ENCODE data around the gene MAGI2.

MAGI2 gene

DNA sequence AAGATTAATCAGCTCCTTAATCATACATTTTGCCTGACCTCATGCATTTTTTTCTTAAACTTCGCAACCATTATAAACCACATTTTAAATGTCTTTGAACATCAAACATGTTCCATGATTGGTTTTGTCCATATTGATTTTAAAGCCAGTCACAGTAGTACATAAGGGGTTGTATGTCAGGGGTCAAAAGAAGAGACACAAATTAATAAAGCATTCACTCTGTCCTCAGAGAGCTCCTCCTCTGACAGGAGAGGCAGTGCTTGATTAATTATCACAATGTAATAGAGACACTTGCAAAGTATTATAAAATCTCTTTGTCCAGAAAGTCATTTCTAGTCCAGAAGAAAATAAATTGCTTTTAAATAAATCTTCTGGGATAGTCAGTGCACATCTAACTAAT lies 195.5 kb downstream of the MAGI2 start:
- no peak for DNase-seq (ENCODE audit: low spot score)

DNA sequence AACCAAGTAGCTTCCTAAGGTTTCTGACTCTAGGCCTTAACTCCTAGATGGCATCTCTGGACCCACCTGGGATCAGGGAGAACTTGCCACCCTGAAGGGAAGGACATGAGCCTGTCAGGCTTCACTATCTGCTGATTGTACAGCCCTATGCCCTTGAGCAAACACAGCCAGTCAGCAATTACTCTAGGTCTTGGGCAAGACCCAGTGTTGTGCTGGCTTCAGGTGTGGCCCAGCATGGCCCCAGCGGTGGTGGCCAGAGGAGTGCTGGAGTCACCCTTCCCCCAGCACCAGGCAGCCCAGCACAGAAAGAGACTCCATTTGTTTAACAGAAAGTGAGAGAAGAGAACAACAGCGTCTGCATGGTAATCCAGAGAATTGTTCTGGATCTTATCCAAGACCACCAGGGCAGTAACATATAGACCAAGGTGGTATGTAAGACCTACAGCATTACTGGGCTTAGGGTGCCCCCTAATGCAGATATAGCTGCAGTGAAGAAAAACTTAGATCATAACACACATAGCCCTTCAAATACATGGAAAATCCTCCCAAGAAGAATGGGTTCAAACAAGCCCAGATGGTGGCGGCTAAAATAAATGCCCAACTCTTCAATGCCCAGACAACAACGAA lies 207.7 kb downstream of the MAGI2 start:
- no peak for DNase-seq (ENCODE audit: low spot score)

DNA sequence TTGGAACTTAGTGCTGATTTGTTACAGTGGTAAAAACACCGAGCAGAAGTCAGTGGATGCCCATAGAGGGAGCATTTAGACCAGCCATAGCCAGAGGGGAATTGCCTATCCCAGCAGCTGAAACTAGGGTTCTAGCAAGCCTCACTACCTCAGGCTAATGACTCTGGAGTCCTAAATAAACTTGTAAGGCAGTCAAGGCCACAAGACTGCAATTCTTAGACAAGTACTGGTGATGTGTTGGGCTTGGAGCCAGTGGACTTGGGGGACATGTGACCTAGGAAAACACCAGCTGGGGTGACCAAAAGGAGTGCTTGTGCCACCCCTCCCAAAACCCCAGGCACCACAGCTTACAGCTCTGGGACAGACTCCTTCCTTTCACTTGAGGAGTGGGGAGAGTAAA lies 209.0 kb downstream of the MAGI2 start:
- DNase-seq (ENCODE audit: low spot score): no peak

DNA sequence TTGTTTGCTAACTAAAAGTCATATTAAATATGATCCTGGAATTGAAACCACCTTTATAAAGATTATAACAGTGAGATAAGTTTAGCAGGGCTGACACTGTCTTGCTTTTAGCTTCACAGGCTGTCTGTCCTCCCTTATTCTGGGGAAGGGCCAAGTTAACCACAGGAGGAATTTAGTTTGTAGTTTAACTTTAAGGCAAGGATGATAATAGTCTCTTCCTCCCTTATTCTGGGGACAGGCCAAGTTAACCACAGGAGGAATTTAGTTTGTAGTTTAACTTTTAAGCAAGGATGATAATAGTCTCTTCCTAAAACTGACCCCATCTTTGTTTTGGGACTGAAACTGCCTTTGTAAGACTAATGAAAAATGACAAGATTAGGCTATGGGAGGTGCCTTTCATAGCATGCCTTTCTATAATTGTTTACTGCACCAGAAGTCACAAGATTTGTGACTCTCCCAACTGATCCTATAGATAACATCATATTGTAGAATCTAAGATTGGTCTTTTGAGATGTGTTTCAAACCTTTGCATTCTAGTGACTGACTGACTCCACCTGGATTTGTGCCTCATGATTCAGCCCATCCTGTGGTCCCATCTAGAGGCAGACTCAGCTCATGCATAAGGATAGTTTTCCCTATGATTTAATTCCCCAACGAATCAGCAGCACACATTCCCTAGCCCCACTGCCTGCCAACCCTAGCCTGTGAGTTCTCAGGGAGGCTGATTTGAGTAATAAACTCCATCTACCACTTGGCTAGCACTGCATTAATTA lies 212.0 kb downstream of the MAGI2 start:
- no peak for DNase-seq (ENCODE audit: low spot score)

DNA sequence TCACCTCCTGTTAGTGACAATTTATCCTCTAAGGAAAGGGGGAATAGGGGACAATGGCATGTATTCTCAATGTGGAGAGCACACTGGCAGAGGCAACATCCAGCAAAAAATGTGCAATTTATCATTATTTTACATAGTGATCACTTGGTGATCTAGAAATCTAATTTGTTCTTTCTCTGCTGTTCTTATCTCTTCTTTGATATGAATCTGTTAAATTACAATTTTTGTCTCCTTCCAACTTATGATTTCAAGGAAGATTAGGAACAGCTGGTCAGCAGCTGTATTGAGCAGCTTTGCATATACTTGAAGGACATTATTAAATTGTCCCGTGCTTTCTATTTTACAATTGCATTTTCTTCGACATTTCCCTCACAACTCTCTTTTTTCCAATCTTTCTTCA lies 213.1 kb downstream of the MAGI2 start:
- no peak for DNase-seq (ENCODE audit: low spot score)

DNA sequence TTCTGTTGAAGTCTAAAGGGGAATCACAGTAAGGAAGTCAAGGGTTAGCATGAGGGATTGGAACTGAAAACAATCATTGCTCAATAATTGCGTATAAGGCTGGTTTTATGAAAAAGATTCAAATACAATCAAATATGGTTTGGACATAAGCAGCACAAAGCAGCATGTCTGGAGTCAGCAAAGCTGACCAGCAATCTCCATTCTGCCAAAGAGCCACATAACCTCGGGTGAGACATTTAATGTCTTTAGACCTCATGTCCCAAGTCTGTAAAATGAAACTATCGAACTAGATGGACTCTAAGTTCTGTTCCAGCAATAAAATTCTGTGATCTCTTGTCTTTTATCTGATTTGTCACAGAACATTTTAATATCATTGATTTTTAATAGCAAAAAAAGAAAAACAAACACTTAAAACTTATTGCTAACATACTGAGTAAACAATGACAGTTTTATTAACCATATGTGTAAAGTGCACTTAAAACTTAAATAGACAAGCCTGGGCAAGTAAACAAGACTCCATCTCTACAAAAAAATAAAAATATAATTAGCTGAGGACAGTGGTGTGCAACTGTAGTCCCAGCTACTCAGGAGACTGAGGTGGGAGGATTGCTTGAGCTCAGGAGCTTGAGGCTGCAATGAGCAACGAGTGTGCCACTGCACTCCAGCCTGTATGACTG lies 217.0 kb downstream of the MAGI2 start:
- DNase-seq (ENCODE audit: low spot score): no peak

DNA sequence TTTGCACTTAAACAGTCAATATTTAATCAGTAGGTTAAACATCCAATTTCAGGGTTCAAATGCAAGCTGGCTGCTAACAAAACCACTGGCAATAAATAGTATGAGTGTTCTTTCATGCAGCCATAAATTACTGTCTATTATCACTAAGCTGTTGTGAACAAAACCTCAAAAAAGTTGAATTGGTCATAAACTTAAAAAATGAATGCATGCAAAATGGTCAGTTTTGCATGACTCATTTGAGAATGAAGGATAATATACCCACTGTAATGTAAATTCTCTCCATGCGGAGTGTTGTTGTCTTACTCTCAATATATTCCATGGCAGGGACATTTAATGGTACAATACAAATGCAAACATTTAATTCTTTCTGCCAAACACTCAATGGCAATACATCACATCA lies 226.4 kb downstream of the MAGI2 start:
- no peak for DNase-seq (ENCODE audit: low spot score)

DNA sequence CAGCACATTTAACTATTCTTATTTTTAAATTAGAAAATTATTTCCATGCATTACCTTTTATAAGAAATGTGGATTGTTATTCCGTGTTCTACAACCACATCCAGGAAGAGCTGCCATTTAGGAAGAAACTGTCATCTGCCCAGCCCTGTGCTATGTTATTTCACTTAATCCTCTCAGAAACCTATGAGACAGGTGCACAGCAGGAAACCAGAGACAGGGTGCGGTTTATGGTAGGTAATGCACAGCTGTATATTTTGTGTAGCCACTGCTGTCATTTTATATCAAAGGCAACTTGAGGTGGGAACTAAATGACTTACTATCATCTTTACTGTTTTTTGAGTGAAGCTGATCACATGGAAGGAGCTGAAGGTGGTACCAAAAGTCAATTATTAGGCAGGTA lies 232.3 kb downstream of the MAGI2 start:
- no peak for DNase-seq (ENCODE audit: low spot score)

DNA sequence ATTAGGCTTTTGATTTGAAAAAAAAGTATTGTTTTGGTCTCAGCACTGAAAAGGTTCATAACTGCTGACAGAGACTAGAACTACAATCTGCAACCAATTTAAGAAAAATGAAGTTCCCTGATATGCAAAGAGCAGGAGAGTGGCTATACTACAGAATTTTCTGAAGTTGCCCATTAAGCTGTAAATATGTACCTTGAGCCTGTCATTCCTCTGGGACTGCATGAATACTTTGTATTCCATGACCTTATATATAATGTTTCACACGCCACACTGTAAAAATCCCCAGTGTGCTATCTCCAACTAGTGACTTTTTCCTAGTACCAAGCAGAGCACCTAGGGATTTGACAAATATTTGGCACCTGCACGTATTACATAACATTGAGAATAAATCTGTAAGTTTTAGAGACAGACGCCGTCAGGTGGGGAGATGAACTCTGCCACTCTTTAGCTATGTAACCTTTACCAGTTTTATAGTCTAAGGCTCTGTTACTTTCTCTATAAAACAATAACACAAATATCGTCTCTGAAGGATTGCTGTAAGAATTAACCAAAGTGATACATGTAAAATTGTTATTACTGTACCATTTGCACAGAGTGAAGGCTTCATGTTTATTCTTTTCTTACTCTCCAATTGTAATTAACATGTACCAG lies 235.4 kb downstream of the MAGI2 start:
- no peak for DNase-seq (ENCODE audit: low spot score)

DNA sequence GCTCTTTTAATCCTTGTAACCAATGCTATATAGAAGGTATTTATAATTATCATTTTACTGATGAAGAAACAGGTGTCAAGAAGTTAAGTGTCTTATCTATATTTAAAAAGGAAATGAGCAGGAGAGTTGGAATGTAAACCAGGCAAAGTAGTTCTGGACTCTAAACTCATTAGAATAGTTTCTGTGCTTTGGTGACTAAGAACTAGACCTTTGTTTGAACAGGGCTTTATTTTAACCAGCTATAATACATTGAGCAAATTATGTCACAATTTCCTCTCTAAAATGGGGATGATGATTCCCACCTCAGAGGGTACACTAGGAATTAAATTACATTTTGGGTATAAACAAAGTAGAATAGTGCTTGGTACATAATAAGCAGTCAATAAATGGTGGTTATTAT lies 236.0 kb downstream of the MAGI2 start:
- DNase-seq (ENCODE audit: low spot score): no peak

DNA sequence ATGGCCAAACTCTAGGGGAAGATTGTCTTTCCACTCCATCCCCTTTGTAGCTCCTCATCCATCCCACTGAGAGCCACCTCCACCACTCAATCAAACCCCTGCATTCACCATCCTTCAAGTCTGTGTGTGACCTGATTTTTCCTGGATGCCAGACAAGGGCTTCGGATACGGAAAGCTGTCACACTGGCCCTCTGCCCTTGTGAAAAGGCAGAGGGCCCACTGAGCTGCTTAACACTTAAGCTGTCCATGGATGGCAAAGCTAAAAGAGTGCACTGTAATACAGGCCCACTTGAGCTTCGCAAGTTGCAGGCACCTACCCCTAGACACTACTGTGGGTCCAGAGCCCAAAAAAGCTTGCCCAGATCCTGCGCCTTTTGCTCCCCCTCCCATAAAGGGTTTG lies 237.2 kb downstream of the MAGI2 start:
- DNase-seq (ENCODE audit: low spot score): no peak

DNA sequence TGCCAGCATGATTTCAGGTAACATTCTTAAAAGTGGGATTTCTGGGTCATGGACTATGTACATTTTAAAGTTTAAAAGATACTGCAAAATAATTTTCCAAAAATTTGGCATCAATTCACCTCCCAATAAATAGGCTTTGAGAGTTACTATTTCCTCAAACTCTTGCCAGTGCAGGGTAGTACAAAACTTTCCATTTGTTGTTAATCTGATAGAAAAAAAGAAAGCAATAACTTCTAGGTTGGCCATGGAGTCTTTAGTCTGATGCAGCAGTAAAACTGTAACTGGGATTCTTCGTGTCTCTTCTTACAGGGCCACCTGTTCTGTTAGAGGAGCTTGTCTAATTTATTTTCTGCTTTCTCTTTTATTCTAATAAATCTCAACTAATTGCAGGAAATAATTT lies 241.1 kb downstream of the MAGI2 start:
- no peak for DNase-seq (ENCODE audit: low spot score)

DNA sequence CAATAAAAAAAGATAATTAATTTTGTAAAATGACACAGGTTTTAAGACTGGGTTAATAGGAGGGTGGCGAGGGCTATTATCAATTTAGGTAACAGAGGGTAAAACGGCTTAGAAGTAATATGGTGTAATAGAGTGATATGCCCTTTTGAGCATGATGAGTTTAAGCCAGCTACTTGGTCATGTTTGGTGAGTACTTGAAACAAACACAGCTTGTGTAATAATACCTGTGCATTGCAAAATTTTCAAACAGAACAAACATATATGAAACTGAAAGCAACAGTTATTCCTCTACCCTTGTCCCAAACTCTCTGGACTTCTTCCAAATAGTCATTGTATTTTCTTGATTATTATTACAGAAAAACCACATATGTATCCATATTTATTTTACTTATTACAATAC lies 241.7 kb downstream of the MAGI2 start:
- DNase-seq (ENCODE audit: low spot score): no peak

DNA sequence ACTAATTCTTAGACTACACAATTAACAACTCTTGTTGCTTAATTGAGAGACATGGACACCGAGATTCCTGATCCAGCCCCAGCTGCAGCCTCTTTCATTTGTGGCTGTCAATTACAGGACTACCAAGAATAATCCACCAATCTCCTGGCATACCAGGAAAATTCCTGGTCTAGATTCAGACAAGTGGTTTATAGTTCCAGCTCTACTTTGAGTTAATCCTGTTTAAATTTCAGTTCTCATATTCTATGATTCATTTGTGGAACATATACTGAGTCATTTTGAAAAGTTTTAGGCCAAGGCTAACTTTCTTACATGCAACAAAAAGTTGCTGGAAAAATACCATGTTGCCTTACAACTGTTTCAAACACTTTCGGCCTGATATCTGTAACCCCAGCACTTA lies 253.5 kb downstream of the MAGI2 start:
- no peak for DNase-seq (ENCODE audit: low spot score)

DNA sequence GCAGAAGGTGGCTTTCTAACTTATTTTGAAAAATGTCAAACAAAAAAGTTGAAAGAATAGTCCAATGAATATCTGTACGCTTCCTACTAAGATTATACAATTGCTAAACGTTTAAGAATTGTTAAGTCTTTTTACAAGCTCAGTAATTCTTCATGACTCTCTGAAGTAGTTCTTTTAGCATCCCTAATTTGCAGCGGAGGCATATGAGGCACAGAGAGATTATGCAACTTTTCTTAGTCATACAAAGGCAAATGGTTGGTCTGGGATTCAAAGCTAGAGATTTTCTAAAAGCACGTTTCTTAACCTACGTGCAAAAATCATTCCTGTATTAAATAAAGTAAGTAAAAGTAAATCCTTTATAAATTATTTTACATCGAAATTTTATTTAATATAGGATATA lies 254.2 kb downstream of the MAGI2 start:
- DNase-seq (ENCODE audit: low spot score): no peak

DNA sequence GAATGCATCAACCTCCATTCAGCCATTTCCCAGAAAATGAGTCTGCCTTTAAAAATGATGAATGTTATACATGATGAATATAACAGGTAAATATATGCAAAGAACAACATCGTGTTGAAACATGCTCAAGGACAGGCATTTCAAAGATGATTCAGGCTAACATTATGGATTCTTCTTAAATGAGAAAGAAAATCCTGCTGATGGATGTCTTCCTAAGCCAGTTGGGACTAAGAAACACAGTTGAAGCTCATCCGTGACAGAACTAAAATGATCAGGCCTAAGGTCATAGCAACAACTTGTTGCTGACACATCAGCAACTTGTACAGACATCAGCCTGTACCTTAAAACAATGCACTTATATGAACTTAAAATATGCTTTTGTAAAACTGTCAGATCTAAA lies 267.9 kb downstream of the MAGI2 start:
- no peak for DNase-seq (ENCODE audit: low spot score)

DNA sequence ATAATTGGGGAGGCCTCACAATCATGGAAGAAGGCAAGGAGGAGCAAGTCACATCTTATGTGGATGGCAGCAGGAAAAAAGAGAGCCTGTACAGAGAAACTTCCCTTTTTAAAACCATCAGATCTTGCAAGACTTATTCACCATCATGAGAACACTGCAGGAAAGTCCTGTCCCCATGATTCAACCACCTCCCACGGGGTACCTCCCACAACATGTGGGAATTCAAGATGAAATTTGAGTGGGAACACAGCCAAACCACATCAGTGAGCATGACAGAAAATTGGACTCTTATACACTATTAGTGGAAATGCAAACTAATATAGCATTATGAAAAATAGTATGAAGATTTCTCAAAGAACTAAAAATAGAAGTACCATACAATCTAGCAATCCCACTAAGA lies 271.2 kb downstream of the MAGI2 start:
- DNase-seq (ENCODE audit: low spot score): no peak

DNA sequence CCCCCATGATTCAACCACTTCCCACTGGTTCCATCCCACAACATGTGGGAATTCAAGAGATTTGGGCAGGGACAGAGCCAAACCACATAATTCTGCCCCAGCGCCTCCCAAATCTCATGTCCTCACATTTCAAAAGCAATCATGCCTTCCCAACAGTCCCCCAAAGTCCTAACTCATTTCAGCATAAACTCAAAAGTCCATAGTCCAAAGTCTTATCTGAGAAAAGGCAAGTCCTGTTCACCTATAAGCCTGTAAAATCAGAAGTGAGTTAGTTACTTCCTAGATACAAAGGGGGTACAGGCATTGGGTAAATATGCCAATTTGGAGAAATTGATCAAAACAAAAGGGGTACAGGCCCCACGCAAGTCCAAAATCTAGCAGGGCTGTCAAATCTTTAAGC lies 272.9 kb downstream of the MAGI2 start:
- DNase-seq (ENCODE audit: low spot score): no peak

DNA sequence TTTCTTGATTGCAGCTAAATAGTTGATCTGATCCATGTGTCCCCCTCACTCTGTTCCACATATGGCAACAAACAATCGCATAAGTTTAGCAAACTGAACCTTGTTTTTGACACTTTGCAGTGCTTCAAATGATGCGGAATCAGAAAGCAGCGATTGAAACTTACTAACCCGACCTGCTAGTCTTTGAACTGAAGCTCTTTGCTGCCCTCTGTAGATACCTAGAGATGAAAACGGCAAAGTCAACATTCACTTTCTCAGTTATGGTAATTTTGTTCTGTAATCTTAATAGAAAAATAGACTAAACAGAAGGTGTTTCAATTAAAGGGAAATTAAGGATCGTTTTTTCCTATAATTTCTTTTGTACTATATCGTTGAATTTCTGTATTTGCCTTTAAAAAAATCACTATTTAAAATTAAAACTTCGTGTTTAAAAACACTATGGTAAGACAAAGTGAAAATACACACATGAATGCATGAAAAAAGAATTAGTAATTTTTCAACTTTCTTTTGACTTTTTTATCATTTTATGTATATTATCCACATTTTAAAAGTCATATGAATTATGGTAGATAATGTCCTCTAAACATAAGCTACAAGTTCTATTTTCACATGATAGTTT lies 276.5 kb downstream of the MAGI2 start:
- DNase-seq (ENCODE audit: low spot score): no peak

DNA sequence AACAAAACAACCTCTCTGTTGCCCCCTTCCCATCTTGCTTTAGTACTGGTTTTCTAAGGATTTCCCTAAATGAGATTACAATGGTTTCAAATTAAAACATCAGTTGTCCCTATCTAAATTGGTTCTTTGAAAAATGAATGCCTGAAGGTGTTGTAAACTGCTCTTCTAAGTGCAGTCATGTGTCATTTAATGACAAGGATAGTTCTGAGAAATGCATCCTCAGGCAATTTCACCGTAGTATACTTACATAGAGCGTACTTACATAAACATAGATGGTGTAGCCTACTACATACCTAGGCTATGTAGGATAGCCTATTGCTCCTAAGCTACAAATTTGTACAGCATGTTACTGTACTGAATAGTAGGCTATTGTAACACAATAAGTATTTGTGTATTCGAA lies 278.1 kb downstream of the MAGI2 start:
- no peak for DNase-seq (ENCODE audit: low spot score)

DNA sequence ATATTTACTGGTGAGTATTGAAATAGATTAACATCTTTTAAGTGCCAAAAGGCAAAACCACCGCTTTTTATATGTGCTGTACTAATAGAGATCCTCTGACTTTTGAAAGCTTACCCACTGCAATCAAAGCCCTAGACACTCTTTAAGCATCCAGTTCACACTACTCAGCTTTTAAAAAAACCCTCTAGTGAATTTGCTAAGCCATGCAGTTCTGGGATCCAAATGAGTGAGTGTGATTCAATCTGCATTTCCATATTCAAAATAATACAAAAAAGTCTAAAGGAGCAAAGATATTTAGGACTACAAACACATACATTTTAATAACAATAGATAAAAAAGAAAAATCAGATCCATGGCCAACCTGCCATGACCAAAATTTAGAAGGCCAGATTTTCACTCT lies 288.2 kb downstream of the MAGI2 start:
- DNase-seq (ENCODE audit: low spot score): no peak

DNA sequence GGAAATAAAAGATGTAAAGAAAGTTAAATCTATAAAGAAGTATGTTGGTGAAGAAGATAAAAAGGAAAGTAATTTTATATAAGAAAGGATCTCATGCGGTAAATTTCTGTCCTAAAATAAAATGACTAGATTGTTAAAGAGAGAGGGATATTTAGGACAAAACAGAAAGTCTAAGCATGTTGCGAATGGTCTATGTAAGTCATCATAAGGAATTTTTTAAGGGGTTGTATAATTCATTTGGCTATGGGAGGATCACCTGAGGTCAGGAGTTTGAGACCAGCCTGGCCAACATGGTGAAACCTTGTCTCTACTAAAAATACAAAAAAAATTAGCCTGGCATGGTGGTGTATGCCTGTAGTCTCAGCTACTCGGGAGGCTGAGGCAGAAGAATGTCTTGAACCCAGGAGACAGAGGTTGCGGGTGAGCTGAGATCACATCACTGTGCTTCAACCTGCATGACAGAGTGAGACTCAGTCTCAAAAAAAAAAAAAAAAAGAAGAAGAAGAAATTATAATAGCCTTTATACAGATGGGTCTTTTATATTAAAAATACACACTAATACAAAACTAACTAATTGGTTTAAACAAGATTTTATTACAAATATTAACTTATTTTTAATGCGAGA lies 294.3 kb downstream of the MAGI2 start:
- no peak for DNase-seq (ENCODE audit: low spot score)

Data from germinal center (tissue), 1 donor.